ENCODE results near the gene RHOG. TPM values are rescaled to one million over a fixed set of nuclear protein-coding genes. Genes with fewer than 3 reads are reported as not detected.
A peak's percentile ranks its signal among the peaks of the same experiment; 100 is the strongest.

RHOG gene
- total RNA-seq, 2 donors from 2014 or later: 31.1 to 33.3 TPM

- ATAC-seq: peak; percentile 41 to 51
- no peak for DNase-seq
- intact Hi-C loops (cut with DNase I): no loop called here
Observed at GRCh38 chr11:3840004-3840869, 522 bp downstream of the RHOG start.

- intact Hi-C loops (cut with DNase I): no loop called here
- ATAC-seq (no peak), DNase-seq (no peak)
Observed at GRCh38 chr11:3838504-3838903, 2.3 kb downstream of the RHOG start.

- intact Hi-C loops (cut with DNase I): no loop called here
- DNase-seq: peak; percentile 56
- ATAC-seq: peak in 1 of 2 donors; percentile 5
Observed at GRCh38 chr11:3837793-3838192, 3.0 kb downstream of the RHOG start.

GRCh38 chr11:3836903-3837302, 3.9 kb downstream of the RHOG start:
- DNase-seq (peak; percentile 62), ATAC-seq (no peak)
- intact Hi-C loops (cut with DNase I): no loop called here

- DNase-seq: no peak
- peak in 1 of 2 donors; percentile 27 for ATAC-seq
- intact Hi-C loops (cut with DNase I): no loop called here
Observed at GRCh38 chr11:3835751-3836150, 5.0 kb downstream of the RHOG start.

GRCh38 chr11:3834664-3835461, 5.9 kb downstream of the RHOG start:
- ATAC-seq: peak; percentile 8 to 46
- intact Hi-C loops (cut with DNase I): no loop called here
- peak; percentile 68 for DNase-seq

- DNase-seq: no peak
- intact Hi-C loops (cut with DNase I): no loop called here
- ATAC-seq: no peak
Observed at GRCh38 chr11:3834349-3834663, 6.5 kb downstream of the RHOG start.

- ATAC-seq: no peak
- intact Hi-C loops (cut with DNase I): no loop called here
- DNase-seq: no peak
Observed at GRCh38 chr11:3833449-3833848, 7.3 kb downstream of the RHOG start.

GRCh38 chr11:3832816-3833215, 7.9 kb downstream of the RHOG start:
- intact Hi-C loops (cut with DNase I): no loop called here
- ATAC-seq: no peak
- DNase-seq: no peak

GRCh38 chr11:3831378-3832239, 9.2 kb downstream of the RHOG start:
- ATAC-seq (peak; percentile 40 to 42), DNase-seq (no peak)
- intact Hi-C loops (cut with DNase I): no loop called here

GRCh38 chr11:3830730-3831129, 10.0 kb downstream of the RHOG start:
- ATAC-seq (no peak), DNase-seq (no peak)

GRCh38 chr11:3830088-3830487, 10.7 kb downstream of the RHOG start:
- no peak for DNase-seq
- ATAC-seq: no peak
- intact Hi-C loops (cut with DNase I): no loop called here

More at GRCh38 chr11:3830730-3831129, 10.0 kb downstream of the RHOG start:
- intact Hi-C loops (cut with DNase I): no loop called here

GRCh38 chr11:3827434-3828186, 13.1 kb downstream of the RHOG start:
- ATAC-seq (no peak), DNase-seq (no peak)
- intact Hi-C loops (cut with DNase I): no loop called here

GRCh38 chr11:3826721-3827120, 14.0 kb downstream of the RHOG start:
- DNase-seq (no peak), ATAC-seq (no peak)
- intact Hi-C loops (cut with DNase I): no loop called here

GRCh38 chr11:3825473-3826154, 15.1 kb downstream of the RHOG start:
- no peak for ATAC-seq
- intact Hi-C loops (cut with DNase I): no loop called here

GRCh38 chr11:3824714-3825472, 15.9 kb downstream of the RHOG start:
- DNase-seq: peak; percentile 62
- intact Hi-C loops (cut with DNase I): no loop called here

More at GRCh38 chr11:3825473-3826154, 15.1 kb downstream of the RHOG start:
- DNase-seq: no peak

GRCh38 chr11:3823762-3824506, 16.8 kb downstream of the RHOG start:
- intact Hi-C loops (cut with DNase I): no loop called here

More at GRCh38 chr11:3824714-3825472, 15.9 kb downstream of the RHOG start:
- peak; percentile 61 to 69 for ATAC-seq

More at GRCh38 chr11:3823762-3824506, 16.8 kb downstream of the RHOG start:
- ATAC-seq (no peak), DNase-seq (no peak)
